K562 (cell line): ENCODE data around the gene COL23A1. TPM values are rescaled to one million over a fixed set of nuclear protein-coding genes. Genes with fewer than 3 reads are reported as not detected.

ENCODE experiments used
- ATAC-seq: fragments of 200-7000 bp; cut with Tn5 transposase; 3 replicates; pipeline ENCODE4 v1.9.1; 2020; ENCODE audit warnings: moderate library complexity
- BruUV-seq: library from RNA; stranded (reverse); fragments of 400-500 nt; replicated peaks from 2 replicates; lab custom pipeline; 2021; lab: Mats Ljungman, UMichigan
- CTCF ChIA-PET: fragments of 300-600 bp; formaldehyde crosslinking; extraction: SDS; loops from one replicate; lab custom pipeline; 2021; ENCODE audit warnings: low intra/inter-chr PET ratio; lab: Yijun Ruan, JAX
- POLR2A ChIA-PET: fragments of 300-600, 350-650 bp; sonication (Branson Sonifier 250); formaldehyde crosslinking; extraction: SDS; loops from one replicate; lab custom pipeline; 2021; ENCODE audit warnings: antibody characterized with exemption, inconsistent platforms; lab: Yijun Ruan, JAX
- DNase-seq, 4 experiments: peaks; one replicate each; pipeline versions ENCODE4 v3.0.0 to v3.0.0-alpha.2; 2011 to 2018; ENCODE audit warnings: low spot score in 3 of 4, mixed read lengths in 3 of 4; ENCODE audit errors: extremely low read depth in 1 of 4
- FAIRE-seq: peaks from 2 replicates; lab custom pipeline; 2011; peaks lifted over from hg19 to GRCh38; lab: Jason Lieb, UNC
- H2AFZ ChIP-seq: 2 replicates; pipeline ENCODE4 v1.6.0; 2011; ENCODE audit warnings: low read depth, low read length, control low read depth, inconsistent platforms
- H3K27ac ChIP-seq: fragments of 200-600 bp; 3 replicates; pipeline ENCODE4 v1.8.0; 2011; ENCODE audit warnings: low read depth, mild to moderate bottlenecking, control low read depth, inconsistent platforms, low read length, moderate library complexity, mixed read lengths; ENCODE audit errors: extremely low read depth
- H3K27me3 ChIP-seq, 2 experiments: fragments of 300-600 bp in 1 of 2; 2 replicates in 1 of 2; 3 replicates in 1 of 2; pipeline versions ENCODE4 v1.6.0 to v1.8.0; 2011; ENCODE audit warnings: inconsistent platforms in 2 of 2, low read length in 2 of 2, mild to moderate bottlenecking in 1 of 2, mixed read lengths in 1 of 2, moderate library complexity in 1 of 2; ENCODE audit not compliant: control insufficient read depth in 2 of 2, insufficient read depth in 2 of 2
- H3K36me3 ChIP-seq: fragments of 300-600 bp; 3 replicates; pipeline ENCODE4 v1.8.0; 2011; ENCODE audit warnings: mild to moderate bottlenecking, low read length, inconsistent platforms; ENCODE audit not compliant: control insufficient read depth, insufficient read depth
- H3K4me1 ChIP-seq, 2 experiments: fragments of 200-600 bp in 1 of 2; replicated peaks in 1 of 2; 2 replicates in 1 of 2; 3 replicates in 1 of 2; pipeline versions ENCODE4 v1.5.1 to v1.8.0; 2011; ENCODE audit warnings: inconsistent platforms in 2 of 2, low read length in 2 of 2, mild to moderate bottlenecking in 1 of 2, mixed read lengths in 1 of 2, moderate library complexity in 1 of 2; ENCODE audit not compliant: control insufficient read depth in 2 of 2, insufficient read depth in 2 of 2
- H3K4me2 ChIP-seq: 2 replicates; pipeline ENCODE4 v1.6.1; 2011; ENCODE audit warnings: low read length, control low read depth, inconsistent platforms, mixed read lengths; ENCODE audit not compliant: insufficient read depth
- H3K4me3 ChIP-seq: fragments of 200-600 bp; sonication (generic), shearing (Covaris generic); 2 replicates; pipeline ENCODE4 v1.5.1; 2016; ENCODE audit warnings: control low read depth, inconsistent platforms
- H3K79me2 ChIP-seq: fragments of 200-600 bp; 3 replicates; pipeline ENCODE4 v1.8.0; 2011; ENCODE audit warnings: low read length, inconsistent platforms; ENCODE audit not compliant: control insufficient read depth, insufficient read depth
- H3K9ac ChIP-seq, 2 experiments: 2 replicates each; pipeline versions ENCODE4 v1.6.0 to v1.6.1; 2011; ENCODE audit warnings: low read depth in 2 of 2, low read length in 2 of 2, control low read depth in 1 of 2, inconsistent platforms in 1 of 2, mild to moderate bottlenecking in 1 of 2, mixed read lengths in 1 of 2; ENCODE audit not compliant: insufficient read depth in 1 of 2
- H3K9me1 ChIP-seq: one replicate; pipeline ENCODE4 v1.6.0; 2011; ENCODE audit warnings: inconsistent platforms, mild to moderate bottlenecking, low read length, moderate library complexity; ENCODE audit not compliant: control insufficient read depth, insufficient read depth
- H3K9me3 ChIP-seq: replicated peaks from 2 replicates; pipeline ENCODE4 v1.5.1; 2011; ENCODE audit warnings: low read depth, low read length, inconsistent platforms; ENCODE audit not compliant: control insufficient read depth, insufficient read depth
- H4K20me1 ChIP-seq: replicated peaks from 2 replicates; pipeline ENCODE4 v1.6.1; 2011; ENCODE audit warnings: low read length, inconsistent platforms, mixed read lengths; ENCODE audit not compliant: control insufficient read depth, insufficient read depth
- BCOR ChIP-seq: fragments of 450-650 bp; IDR thresholded peaks from 2 replicates; pipeline ENCODE4 v1.6.1; 2016
- CBFA2T2 ChIP-seq: fragments of 450-650 bp; conservative IDR thresholded peaks from 2 replicates; pipeline ENCODE4 v1.6.1; 2017; ENCODE audit warnings: mild to moderate bottlenecking
- ELF1 ChIP-seq: fragments of 200-800 bp; sonication (Bioruptor generic); IDR thresholded peaks from 2 replicates; pipeline ENCODE4 v1.6.1; 2016; ENCODE audit warnings: missing genetic modification characterization, missing compliant biosample characterization
- ESRRA ChIP-seq: fragments of 450-650 bp; IDR thresholded peaks from 2 replicates; pipeline ENCODE4 v1.6.1; 2014; ENCODE audit warnings: low read depth, mild to moderate bottlenecking, moderate library complexity, borderline replicate concordance
- FUS ChIP-seq: fragments of 200-400 bp; formaldehyde crosslinking; optimal IDR thresholded peaks from 2 replicates; pipeline ENCODE3; 2017; ENCODE audit warnings: low read depth, low read length
- GABPA ChIP-seq: fragments of 200-800 bp; sonication (Bioruptor generic); conservative IDR thresholded peaks from 2 replicates; pipeline ENCODE4 v1.6.1; 2016; ENCODE audit warnings: low read depth, missing genetic modification characterization, missing compliant biosample characterization
- KDM1A ChIP-seq, 2 experiments: fragments of 450-650 bp; IDR thresholded peaks; 2 replicates each; pipeline ENCODE4 v1.6.1; 2016; ENCODE audit warnings: mild to moderate bottlenecking in 2 of 2
- MECOM ChIP-seq: fragments of 250-450 bp; sonication (Bioruptor Pico); IDR thresholded peaks from 2 replicates; pipeline ENCODE4 v1.8.0; 2022; ENCODE audit warnings: inconsistent platforms
- NCOA6 ChIP-seq: fragments of 450-650 bp; IDR thresholded peaks from 2 replicates; pipeline ENCODE4 v1.6.1; 2017; ENCODE audit warnings: mild to moderate bottlenecking
- SMAD4 ChIP-seq: fragments of 250-450 bp; sonication (Bioruptor Pico); conservative IDR thresholded peaks from 2 replicates; pipeline ENCODE4 v1.8.0; 2021; ENCODE audit warnings: inconsistent platforms, mild to moderate bottlenecking, moderate library complexity
- TBL1XR1 ChIP-seq, 2 experiments: IDR thresholded peaks; 2 replicates each; pipeline ENCODE4 v1.6.1; 2012; ENCODE audit warnings: improper control_type of control experiment in 2 of 2, low read length in 2 of 2, mild to moderate bottlenecking in 1 of 2
- ZFP36 ChIP-seq: fragments of 150-350 bp; IDR thresholded peaks from 2 replicates; pipeline ENCODE4 v1.6.1; 2018; ENCODE audit warnings: low read length, low read depth; ENCODE audit not compliant: partially characterized antibody
- ZKSCAN1 ChIP-seq: fragments of 150-350 bp; IDR thresholded peaks from 2 replicates; pipeline ENCODE4 v1.6.1; 2016; ENCODE audit warnings: low read depth, low read length
- ZNF785 ChIP-seq: fragments of 250-450 bp; sonication (Bioruptor Pico); IDR thresholded peaks from 2 replicates; pipeline ENCODE4 v1.4.0; 2020; ENCODE audit warnings: mild to moderate bottlenecking
- WGBS: fragments of 100-300 bp; shearing (Covaris generic); methylation state at CpG from one replicate; pipeline ENCODE4 v1.1.6; 2016; ENCODE audit warnings: low coverage, mixed read lengths; ENCODE audit not compliant: insufficient coverage; ENCODE audit errors: missing lambda C conversion rate; 5-methylcytosine and 5-hydroxymethylcytosine counted together
- in situ Hi-C: fragments of 300-500 bp; cut with MboI; formaldehyde crosslinking; loops from 4 replicates; pipeline ENCODE4 v1.15.0; 2018; ENCODE audit warnings: inconsistent platforms, mixed read lengths
- intact Hi-C: fragments of 100-400 bp; cut with micrococcal nuclease; formaldehyde crosslinking; loops from 2 replicates; pipeline ENCODE4 v1.14.2; 2022
- polyA plus RNA-seq, 8 experiments: library from polyadenylated mRNA; depleted of rRNA in 4 of 8; stranded (reverse) in 5 of 8; unstranded in 3 of 8; fragments of >200 nt; fragmentation: Nextera tagmentation in 2 of 8; fragmentation: Illumina TruSeq in 1 of 8; extraction: Ambion mirVana in 2 of 8; extraction: Trizol in 1 of 8; gene quantifications; 2 replicates each; pipeline versions ENCODE4 v1.2.1 to v1.2.3, GENCODE V29; 2011 to 2014; ENCODE audit warnings: inconsistent platforms in 1 of 8, missing spikeins in 1 of 8
- total RNA-seq, 7 experiments: library from RNA; depleted of rRNA in 6 of 7; stranded (reverse); fragments of >200 nt in 6 of 7; fragmentation: Illumina TruSeq in 2 of 7; extraction: Trizol in 2 of 7; gene quantifications; 2 replicates each; pipeline versions ENCODE4 v1.2.1 to v1.2.3, GENCODE V29; 2011 to 2021; ENCODE audit warnings: low replicate concordance in 1 of 7
- TF ChIP-seq, protein P1 (sequence below): fragments of 450-650 bp; formaldehyde crosslinking; IDR thresholded peaks from 2 replicates; pipeline ENCODE4 v1.4.0; 2020; ENCODE audit warnings: mild to moderate bottlenecking, moderate library complexity
- TF ChIP-seq, protein P2 (sequence below), 3 experiments: fragments of 200-800 bp in 1 of 3; fragments of 250-450 bp in 1 of 3; fragments of 450-650 bp in 1 of 3; sonication (Bioruptor Pico) in 1 of 3; sonication (Bioruptor generic) in 1 of 3; formaldehyde crosslinking in 1 of 3; IDR thresholded peaks; 2 replicates each; pipeline versions ENCODE4 v1.6.1 to v1.8.0; 2016 to 2022; ENCODE audit warnings: mild to moderate bottlenecking in 2 of 3, missing genetic modification characterization in 2 of 3, missing compliant biosample characterization in 1 of 3, moderate library complexity in 1 of 3
- TF ChIP-seq, protein P3 (sequence below), 2 experiments: fragments of 450-650 bp in 1 of 2; sonication (generic) in 1 of 2; formaldehyde crosslinking in 1 of 2; IDR thresholded peaks in 1 of 2; conservative IDR thresholded peaks in 1 of 2; 2 replicates each; pipeline versions ENCODE4 v1.6.1 to v1.8.1; 2016 to 2023; ENCODE audit warnings: mild to moderate bottlenecking in 2 of 2, moderate library complexity in 2 of 2, inconsistent platforms in 1 of 2, missing genetic modification reagents in 1 of 2

Gene COL23A1
- total and polyA plus RNA-seq, 9 of the 15 experiments (the other 6 are each of a cell fraction or from before 2014, with no cell fraction given), result 0.09 TPM; not detected in 8

DNA sequence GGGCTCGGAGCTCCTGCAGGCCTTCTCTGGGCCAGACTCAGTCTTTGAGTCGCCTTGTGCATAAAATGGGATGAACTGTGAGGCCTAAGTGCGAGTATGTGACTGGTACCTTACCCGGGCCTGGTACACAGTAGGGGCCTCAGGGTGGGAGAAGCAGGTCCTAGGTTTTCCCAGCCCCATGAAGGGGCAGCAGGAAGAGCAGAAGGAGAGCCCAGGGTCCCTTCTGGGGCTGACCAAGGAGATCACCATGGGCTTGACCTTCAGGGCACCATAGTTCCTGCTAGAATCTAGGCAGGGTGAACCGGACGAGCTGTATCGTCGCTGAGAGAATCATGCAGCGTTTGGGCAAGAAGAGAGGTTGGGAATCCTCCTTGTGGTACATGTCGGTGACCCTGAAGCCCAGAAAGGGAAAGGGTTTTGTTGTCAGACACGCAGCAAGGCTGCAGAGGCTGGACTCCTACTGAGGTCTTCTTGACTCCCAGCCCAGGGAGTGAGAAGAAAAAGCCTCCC lies 357.2 kb downstream of the COL23A1 start:
- Histone ChIP-seq H3K9me1 (no peaks in the 10 kb centered on the region), H3K4me1 (peaks cover 38 to 46% of the 10 kb centered on the region in 2 experiments), H3K9ac (peak overlapping the region; percentile 87 to 98), H3K4me2 (peak overlapping the region; percentile 98), H3K27ac (peak overlapping the region; percentile 87), H4K20me1 (no peaks in the 10 kb centered on the region), H3K27me3 (no peaks in the 10 kb centered on the region), H3K79me2 (peaks cover 35% of the 10 kb centered on the region), H3K9me3 (no peaks in the 10 kb centered on the region), H2AFZ (peak overlapping the region; percentile 97), H3K36me3 (peaks cover 33% of the 10 kb centered on the region), H3K4me3 (peak overlapping the region; percentile 93)
- DNase-seq, result no peak
- BruUV-seq, result TSS peak; percentile 60
- WGBS, result 55% methylated on average over 11 of the region's 11 CpGs
- FAIRE-seq, result no peak
- no peak for ATAC-seq
- in situ Hi-C loops, result no loop called here
- intact Hi-C loops, result no loop called here
- CTCF ChIA-PET, result no interaction called here
- POLR2A ChIA-PET, result interaction anchor here (0.8 to 13.2 kb wide), 4 partner anchors 11 to 29 kb away, joined by 3 to 162 read pairs (median 11); partner anchors contain the start of gene HNRNPAB
- TF ChIP-seq ZNF785, result no peak
- 0 out of 2 replicates have a peak, but pooled peaks have one; percentile 62 for TF ChIP-seq ELF1 (tag)
- no peak for TF ChIP-seq FUS
- TF ChIP-seq ESRRA, result peak; percentile 37; the same call in 1 of the 2 replicates
- TF ChIP-seq KDM1A (IDR thresholded peaks at IDR 0.05), result no peak
- TF ChIP-seq TBL1XR1 (IDR thresholded peaks at IDR 0.05; ENCODE audit: low read length in 2 of 2), result no peak
- TF ChIP-seq, protein P1, sequence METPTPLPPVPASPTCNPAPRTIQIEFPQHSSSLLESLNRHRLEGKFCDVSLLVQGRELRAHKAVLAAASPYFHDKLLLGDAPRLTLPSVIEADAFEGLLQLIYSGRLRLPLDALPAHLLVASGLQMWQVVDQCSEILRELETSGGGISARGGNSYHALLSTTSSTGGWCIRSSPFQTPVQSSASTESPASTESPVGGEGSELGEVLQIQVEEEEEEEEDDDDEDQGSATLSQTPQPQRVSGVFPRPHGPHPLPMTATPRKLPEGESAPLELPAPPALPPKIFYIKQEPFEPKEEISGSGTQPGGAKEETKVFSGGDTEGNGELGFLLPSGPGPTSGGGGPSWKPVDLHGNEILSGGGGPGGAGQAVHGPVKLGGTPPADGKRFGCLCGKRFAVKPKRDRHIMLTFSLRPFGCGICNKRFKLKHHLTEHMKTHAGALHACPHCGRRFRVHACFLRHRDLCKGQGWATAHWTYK (CRISPR knock-in tag), result 0 out of 2 replicates have a peak, but pooled peaks have one; percentile 2
- peak; percentile 44 for TF ChIP-seq GABPA (tag)
- TF ChIP-seq MECOM, result no peak
- TF ChIP-seq BCOR, result peak; percentile 8; the same call in 1 of the 2 replicates
- TF ChIP-seq CBFA2T2, result no peak
- TF ChIP-seq ZFP36, result no peak
- TF ChIP-seq NCOA6, result no peak
- TF ChIP-seq SMAD4, result peak; percentile 28; the same call in 1 of the 2 replicates
- TF ChIP-seq, protein P2, sequence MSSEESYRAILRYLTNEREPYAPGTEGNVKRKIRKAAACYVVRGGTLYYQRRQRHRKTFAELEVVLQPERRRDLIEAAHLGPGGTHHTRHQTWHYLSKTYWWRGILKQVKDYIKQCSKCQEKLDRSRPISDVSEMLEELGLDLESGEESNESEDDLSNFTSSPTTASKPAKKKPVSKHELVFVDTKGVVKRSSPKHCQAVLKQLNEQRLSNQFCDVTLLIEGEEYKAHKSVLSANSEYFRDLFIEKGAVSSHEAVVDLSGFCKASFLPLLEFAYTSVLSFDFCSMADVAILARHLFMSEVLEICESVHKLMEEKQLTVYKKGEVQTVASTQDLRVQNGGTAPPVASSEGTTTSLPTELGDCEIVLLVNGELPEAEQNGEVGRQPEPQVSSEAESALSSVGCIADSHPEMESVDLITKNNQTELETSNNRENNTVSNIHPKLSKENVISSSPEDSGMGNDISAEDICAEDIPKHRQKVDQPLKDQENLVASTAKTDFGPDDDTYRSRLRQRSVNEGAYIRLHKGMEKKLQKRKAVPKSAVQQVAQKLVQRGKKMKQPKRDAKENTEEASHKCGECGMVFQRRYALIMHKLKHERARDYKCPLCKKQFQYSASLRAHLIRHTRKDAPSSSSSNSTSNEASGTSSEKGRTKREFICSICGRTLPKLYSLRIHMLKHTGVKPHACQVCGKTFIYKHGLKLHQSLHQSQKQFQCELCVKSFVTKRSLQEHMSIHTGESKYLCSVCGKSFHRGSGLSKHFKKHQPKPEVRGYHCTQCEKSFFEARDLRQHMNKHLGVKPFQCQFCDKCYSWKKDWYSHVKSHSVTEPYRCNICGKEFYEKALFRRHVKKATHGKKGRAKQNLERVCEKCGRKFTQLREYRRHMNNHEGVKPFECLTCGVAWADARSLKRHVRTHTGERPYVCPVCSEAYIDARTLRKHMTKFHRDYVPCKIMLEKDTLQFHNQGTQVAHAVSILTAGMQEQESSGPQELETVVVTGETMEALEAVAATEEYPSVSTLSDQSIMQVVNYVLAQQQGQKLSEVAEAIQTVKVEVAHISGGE (CRISPR knock-in tag; IDR thresholded peaks at IDR 0.05), result 0 out of 6 replicates have a peak, but pooled peaks of 1 of the 3 experiments have one; percentile 26
- no peak for TF ChIP-seq ZKSCAN1
- TF ChIP-seq, protein P3, sequence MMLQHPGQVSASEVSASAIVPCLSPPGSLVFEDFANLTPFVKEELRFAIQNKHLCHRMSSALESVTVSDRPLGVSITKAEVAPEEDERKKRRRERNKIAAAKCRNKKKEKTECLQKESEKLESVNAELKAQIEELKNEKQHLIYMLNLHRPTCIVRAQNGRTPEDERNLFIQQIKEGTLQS (IDR thresholded peaks at IDR 0.05), result no peak
- TF ChIP-seq, protein P3 (CRISPR knock-in tag; conservative IDR thresholded peaks at IDR 0.05), result no peak
